ENCODE measurements around the gene TOX4.

The TOX4 gene

DNA sequence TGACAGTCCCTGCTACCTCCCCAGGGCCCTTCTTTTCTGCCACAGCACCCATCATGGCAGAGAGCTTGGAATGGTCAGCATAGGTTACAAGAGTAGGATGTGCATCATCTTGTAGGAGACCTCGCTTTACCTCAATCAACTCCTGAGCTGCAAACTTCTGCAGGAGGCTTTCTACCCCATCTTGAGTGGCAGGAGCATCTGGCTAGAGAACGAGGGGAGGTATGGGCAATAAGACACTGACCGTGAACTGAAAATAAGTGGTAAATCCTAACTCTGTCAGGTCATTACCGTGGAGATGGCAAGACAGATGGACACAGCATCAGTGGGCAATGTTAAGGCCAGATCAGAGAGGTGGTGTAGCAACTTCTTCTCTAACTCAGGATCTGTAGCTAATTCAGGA lies 26.4 kb downstream of the TOX4 start:
- DNase-seq: no peak

GRCh38 chr14:21505012-21505553 lies 28.1 kb downstream of the TOX4 start:
- peak in 1 of 2 donors; percentile 8 for DNase-seq

DNA sequence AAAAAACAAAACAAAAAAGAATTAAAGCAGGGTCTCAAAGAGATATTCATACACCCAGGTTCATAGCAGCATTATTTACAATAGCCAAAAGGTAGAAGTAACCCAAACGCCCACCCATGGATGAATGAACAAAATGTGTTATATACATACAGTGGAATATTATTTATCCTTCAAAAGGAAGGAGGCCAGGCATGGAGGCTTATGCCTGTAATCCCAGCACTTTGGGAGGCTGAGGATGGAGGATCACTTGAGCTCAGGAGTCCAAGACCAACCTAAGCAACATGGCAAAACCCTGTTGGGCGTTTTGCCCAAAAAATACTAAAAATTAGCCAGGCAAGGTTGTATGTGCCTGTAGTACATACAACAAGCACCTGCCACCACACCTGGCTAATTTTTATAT lies 29.6 kb downstream of the TOX4 start:
- no peak for DNase-seq

GRCh38 chr14:21509432-21510143 lies 32.6 kb downstream of the TOX4 start:
- DNase-seq: no peak

- peak; percentile 99 for DNase-seq
Observed at GRCh38 chr14:21510735-21511657, 34.0 kb downstream of the TOX4 start, which contains the start of gene METTL3. Gene METTL3 (minus strand): TSS chr14:21511340. CDS start chr14:21511223, 117 bp downstream.

- DNase-seq: no peak
Observed at GRCh38 chr14:21514341-21514740, 37.3 kb downstream of the TOX4 start.

DNA sequence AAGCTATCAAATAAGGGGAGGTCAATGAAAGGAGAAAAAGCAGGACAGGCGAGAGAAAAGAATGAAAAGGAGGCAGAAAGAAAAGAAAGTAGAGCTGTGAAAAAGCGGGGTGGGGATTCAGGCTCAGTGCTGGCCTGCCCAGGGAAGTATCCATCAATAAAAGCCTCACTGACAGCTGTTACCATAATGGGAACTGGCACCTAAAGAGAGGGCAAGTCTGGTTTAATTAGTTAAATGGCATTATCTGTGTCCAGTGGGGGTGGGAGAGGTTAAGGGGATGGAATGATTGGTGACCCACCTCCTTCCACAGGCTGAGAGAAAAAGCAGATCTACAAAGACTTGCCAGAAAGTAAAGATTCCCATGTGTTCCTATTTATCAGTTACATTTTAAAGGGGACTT lies 41.7 kb downstream of the TOX4 start:
- DNase-seq: no peak

- no peak for DNase-seq
Observed at GRCh38 chr14:21520767-21521166, 43.8 kb downstream of the TOX4 start.

DNA sequence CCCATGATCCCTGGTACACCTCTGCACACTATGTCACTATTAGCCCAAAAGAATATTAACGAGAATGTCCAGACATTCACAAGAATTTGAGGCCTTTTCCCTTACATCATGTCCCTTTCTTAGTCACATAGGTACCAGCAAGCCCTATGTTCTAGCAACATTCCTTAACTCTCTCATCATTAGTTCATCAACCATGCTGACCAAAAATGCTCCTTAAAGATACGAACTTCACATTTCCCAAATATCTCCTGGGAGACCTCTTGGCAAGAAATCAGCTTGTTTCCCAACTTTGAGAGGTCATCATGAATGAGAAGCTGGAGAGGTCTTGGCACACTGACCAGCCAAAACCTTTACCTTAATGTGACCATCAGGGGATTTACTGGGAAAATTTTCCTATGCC lies 44.5 kb downstream of the TOX4 start:
- no peak for DNase-seq

DNA sequence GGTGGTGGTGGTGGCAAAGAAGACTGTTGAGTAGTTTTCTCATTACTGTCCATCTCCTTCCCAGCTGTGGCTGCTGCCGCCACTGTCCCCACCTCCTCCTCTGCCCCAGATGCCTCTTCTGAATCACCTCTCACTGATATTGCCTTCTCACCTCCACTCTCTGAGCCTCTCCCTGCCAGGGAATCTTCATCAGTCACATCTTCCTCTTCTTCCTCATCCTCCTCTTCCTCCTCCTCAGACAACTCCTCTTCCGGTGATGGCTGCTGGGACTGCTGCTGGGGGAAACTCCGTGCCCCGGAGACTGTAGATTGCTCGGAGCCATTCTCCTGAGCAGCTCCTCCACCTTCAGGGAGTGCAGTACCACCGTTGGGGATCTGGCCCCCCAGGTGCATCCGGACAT lies 46.2 kb downstream of the TOX4 start:
- DNase-seq: no peak

GRCh38 chr14:21524575-21525490 lies 47.8 kb downstream of the TOX4 start:
- no peak for DNase-seq

DNA sequence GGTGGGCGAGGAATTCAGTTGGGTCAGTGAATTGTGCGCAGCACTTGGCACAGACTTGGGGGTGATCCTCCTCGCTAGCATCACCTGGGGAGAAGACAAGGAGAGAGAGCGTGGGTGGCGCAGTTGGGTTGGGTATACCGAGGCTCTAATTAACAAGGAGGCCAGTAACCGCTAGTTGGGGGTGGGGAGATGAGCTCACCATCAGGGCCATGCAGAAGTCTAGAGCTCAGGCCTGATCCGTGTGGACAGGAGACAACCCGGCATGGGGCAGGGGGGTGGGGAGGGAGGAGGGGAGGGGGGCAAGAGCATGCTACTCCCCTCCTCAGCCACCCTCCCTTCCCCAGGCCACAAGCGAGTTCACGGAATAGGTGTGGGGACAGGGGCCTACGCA lies 48.6 kb downstream of the TOX4 start:
- no peak for DNase-seq

DNA sequence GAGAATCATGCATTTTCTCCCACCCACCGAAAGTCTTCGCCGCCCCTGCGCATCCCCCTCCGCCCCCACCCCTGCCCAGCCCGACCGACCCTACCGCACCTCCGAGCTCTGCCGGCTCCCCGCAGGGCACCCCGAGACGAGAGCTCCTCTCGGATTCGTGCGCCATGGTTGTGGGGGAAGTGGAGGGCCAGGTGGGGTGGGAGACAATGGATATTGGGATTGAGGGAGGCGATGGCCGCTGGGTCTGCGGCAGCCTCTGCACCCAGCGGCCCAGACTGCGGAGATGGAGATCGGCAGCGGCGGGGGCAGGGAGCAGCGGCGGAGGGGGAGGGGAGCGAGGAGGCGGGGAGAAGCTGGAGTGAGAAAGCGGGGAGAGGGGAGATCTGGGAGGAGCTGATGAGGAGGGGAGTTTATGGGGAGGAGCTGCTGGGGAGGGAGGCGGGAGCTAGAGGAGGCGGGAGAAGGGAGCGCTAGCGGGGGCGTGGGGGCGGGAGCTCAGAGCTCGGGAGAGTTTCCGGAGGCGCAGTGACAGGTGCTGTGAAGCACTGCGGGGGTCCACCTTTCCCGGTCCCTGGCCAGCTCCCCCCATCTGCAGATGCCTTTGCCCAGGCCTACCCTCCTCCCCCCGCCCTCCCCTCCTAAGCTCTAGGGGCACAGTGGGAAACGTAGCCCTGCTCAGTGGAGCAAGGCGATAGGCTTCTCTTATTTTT lies 49.1 kb downstream of the TOX4 start, which contains the start of gene SALL2:
TSS of gene SALL2 (minus strand) at position 385 of the 710 bp plus-strand sequence. CDS start at position 166, 219 bp downstream.
- DNase-seq: no peak

DNA sequence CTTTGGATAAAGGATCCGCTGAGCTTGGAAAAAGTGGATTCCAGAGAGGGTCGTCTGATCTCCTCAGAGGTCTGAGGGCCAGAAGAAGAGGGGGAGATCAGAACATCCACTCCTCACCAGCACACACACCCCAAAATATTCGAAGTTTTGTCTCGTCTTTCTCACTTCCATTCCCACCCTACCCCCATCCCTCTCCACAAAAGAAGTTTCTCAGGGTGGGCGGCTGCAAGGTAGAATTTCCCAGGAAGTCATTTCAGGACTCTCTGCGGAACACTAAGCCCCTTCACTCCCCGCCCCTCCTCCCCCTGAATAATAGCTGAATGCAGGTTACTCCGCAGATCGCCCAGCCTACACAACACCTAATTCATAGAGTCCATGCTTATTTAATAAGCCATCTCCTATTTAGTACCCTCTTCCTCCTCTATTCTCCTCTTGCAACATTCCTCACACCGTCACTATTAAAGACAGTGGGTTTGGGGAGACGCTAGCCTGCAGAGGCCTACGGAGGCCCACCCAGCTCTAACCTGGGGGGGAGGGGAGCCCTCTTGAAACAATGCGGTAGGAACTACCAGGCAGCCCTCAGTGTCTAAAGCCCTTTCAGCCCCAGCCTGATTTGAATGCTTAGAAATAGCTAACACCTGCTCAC lies 49.8 kb downstream of the TOX4 start:
- no peak for DNase-seq

GRCh38 chr14:21527318-21527679 lies 50.3 kb downstream of the TOX4 start:
- no peak for DNase-seq

DNA sequence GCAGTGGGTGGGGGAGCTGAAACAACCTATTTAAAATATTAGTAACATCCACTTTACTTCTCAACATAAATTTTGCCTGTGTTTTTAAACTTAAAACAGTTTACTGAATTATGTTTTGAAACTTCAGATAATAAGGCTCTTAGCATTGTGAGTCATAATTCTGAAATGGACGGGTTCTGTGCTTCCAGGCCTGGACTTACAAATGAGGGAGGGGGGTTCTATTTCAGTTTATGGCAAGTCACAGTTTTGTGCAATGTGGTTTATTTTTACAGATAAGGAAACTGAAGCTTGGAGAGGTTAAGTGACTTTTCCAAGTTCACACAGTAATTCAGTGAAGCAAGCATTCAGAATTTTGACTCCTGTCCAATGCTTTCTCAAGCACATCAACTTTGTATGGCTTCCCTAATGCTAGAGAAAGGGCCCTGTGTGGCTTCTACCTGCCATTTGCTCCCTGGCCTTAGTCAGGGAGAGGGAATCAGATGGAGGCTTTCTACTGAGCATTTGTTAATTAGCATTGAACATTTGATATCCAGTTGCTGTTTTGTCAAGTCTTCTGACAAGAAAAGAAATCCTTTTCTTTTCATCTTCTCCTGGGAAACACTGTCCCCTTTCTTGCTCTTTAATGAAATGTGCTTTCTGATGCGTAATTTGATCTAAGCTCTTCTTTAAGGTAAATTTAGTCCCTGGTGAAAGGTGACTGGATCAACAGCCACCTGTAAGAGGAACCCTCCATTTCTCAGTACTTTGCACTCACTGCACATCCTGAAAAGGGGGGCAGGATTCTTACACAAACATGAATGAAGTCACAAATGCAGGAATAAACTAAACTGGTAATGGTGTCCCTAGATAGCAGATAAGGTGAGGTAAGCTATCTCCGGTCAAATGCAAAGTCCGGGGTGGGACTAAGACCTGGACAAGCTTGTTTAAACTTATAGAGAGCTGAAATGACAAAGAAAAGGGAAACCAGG lies 51.7 kb downstream of the TOX4 start:
- DNase-seq: no peak

- no peak for DNase-seq
Observed at GRCh38 chr14:21529515-21529914, 52.5 kb downstream of the TOX4 start.

DNA sequence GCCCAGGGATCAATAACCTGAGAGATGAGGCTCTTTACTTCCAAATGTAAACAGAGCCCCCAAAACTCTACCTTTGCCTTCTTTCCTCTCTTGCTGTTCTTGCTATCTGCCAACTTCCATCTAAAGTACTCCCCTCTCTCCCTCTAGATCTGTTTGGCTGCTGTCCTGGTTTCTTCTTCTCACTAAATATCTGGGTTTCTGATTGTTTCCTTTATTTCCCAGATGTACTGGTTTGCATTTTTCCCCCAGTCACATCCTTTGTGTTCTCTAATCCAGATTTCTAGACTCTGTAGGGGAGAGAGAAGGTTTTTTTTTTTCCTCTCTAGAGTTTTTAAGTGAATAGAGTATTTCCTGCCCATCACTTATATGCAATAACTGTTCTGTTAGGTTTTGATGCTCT lies 56.3 kb downstream of the TOX4 start:
- DNase-seq: no peak

DNA sequence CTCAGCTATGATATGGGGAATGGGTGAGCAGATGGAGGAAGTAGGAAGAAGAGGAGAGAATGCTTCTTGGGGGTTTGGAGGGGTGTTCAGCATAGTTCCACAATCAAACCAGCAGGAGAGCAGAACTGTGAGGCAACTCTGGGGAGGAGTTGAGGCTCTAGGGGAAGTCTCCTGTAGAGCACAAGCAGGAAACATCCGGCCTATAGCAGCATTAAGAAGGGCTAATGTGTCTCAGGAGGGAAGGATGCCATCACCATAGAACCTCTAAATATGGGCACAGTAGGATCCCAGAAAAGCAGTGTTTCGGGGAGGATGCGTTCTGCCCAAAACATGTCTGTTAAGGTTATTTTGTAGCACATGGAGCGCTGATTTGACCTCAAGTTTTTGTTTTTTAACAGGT lies 57.6 kb downstream of the TOX4 start:
- DNase-seq: peak in 1 of 2 donors; percentile 5
